PFSK-1 (cell line): ENCODE measurements around the gene ARPIN.

Source experiments
- FOXP2 ChIP-seq: optimal IDR thresholded peaks from 2 replicates; pipeline ENCODE3; 2011; ENCODE audit warnings: borderline replicate concordance, control low read depth, inconsistent platforms; ENCODE audit not compliant: insufficient read depth; ENCODE audit errors: extremely low read length, extremely low read depth
- POLR2AphosphoS5 ChIP-seq: IDR thresholded peaks from 2 replicates; pipeline ENCODE4 v1.6.1; 2012; ENCODE audit warnings: low read depth, mild to moderate bottlenecking, control low read depth, low read length, moderate library complexity
- SIN3A ChIP-seq: IDR thresholded peaks from 2 replicates; pipeline ENCODE4 v1.6.1; 2012; ENCODE audit warnings: mild to moderate bottlenecking, low read length, moderate library complexity, borderline replicate concordance; ENCODE audit not compliant: insufficient read depth
- TAF1 ChIP-seq: IDR thresholded peaks from 2 replicates; pipeline ENCODE4 v1.6.1; 2012; ENCODE audit warnings: low read length, control low read depth, borderline replicate concordance; ENCODE audit not compliant: insufficient read depth

- TF ChIP-seq POLR2AphosphoS5 (no peak), SIN3A (no peak), TAF1 (no peak), FOXP2 (no peak)
Observed at GRCh38 chr15:89893027-89893426, 19.7 kb downstream of the ARPIN start.
